HG03558 (cell line): ENCODE measurements around the gene ERI3.
"Not testable (repeated sequence)": the region's sequence is repeated elsewhere in the genome, so short reads cannot be mapped to it uniquely, and the experiment has no call there.

Source experiments
- ATAC-seq: cut with Tn5 transposase; IDR thresholded peaks from one replicate; pipeline ENCODE4 v1.9.1; 2021; ENCODE audit warnings: moderate number of reproducible peaks; ENCODE audit not compliant: unreplicated experiment; ENCODE audit errors: extremely low read depth

ERI3 gene

GRCh38 chr1:44220001-44220751, 134.9 kb downstream of the ERI3 start:
- no peak for ATAC-seq

GRCh38 chr1:44219301-44219626, 135.8 kb downstream of the ERI3 start:
- ATAC-seq, result no peak

GRCh38 chr1:44218503-44219300, 136.4 kb downstream of the ERI3 start:
- ATAC-seq, result no peak

- no peak for ATAC-seq
Observed at GRCh38 chr1:44217809-44218410, 137.1 kb downstream of the ERI3 start.

- no peak for ATAC-seq
Observed at GRCh38 chr1:44213222-44214112, 141.6 kb downstream of the ERI3 start, which contains the start of gene DMAP1. Gene DMAP1, plus strand, starts transcription at chr1:44213471. Its CDS starts 283 bp downstream, at chr1:44213754.

- no peak for ATAC-seq
Observed at GRCh38 chr1:44212355-44213221, 142.5 kb downstream of the ERI3 start.

GRCh38 chr1:44210595-44210994, 144.5 kb downstream of the ERI3 start:
- no peak for ATAC-seq

GRCh38 chr1:44208226-44208625, 146.8 kb downstream of the ERI3 start:
- ATAC-seq, result no peak

GRCh38 chr1:44206545-44206944, 148.5 kb downstream of the ERI3 start:
- not testable (repeated sequence) for ATAC-seq

- no peak for ATAC-seq
Observed at GRCh38 chr1:44200336-44200735, 154.7 kb downstream of the ERI3 start.

GRCh38 chr1:44174630-44175029, 180.4 kb downstream of the ERI3 start:
- no peak for ATAC-seq
